HepG2 (cell line): ENCODE measurements around the gene COLEC12. TPM values are rescaled to one million over a fixed set of nuclear protein-coding genes. Genes with fewer than 3 reads are reported as not detected.

Source experiments
- ASH2L ChIP-seq: fragments of 300-600, 200-600 bp; sonication (generic); IDR thresholded peaks from 2 replicates; pipeline ENCODE4 v1.7.0; 2017; ENCODE audit warnings: low read depth, mild to moderate bottlenecking, moderate library complexity, mixed read lengths, low read length; ENCODE audit not compliant: insufficient read length
- ELF3 ChIP-seq: IDR thresholded peaks from 2 replicates; pipeline ENCODE4 v1.6.1; 2016; ENCODE audit warnings: missing genetic modification reagents, missing compliant biosample characterization
- ETV5 ChIP-seq: IDR thresholded peaks from 2 replicates; pipeline ENCODE4 v1.6.1; 2018; ENCODE audit warnings: missing biosample characterization, missing genetic modification reagents, inconsistent platforms, borderline replicate concordance
- FOXP1 ChIP-seq, 2 experiments: fragments of 450-650 bp in 1 of 2; IDR thresholded peaks; 2 replicates each; pipeline ENCODE4 v1.6.1; 2017 to 2018; ENCODE audit warnings: antibody characterized with exemption in 1 of 2
- HCFC1 ChIP-seq: fragments of 150-350 bp; IDR thresholded peaks from 2 replicates; pipeline ENCODE4 v1.6.1; 2014; ENCODE audit warnings: low read depth, low read length
- HDAC2 ChIP-seq: sonication (generic); formaldehyde crosslinking; IDR thresholded peaks from 2 replicates; pipeline ENCODE4 v1.4.0; 2020; ENCODE audit warnings: missing genetic modification reagents
- HNRNPUL1 ChIP-seq: fragments of 200-400 bp; formaldehyde crosslinking; IDR thresholded peaks from 2 replicates; pipeline ENCODE4 v1.6.1; 2017; ENCODE audit warnings: low read depth, mild to moderate bottlenecking, low read length, moderate library complexity
- HOXA7 ChIP-seq: sonication (generic); formaldehyde crosslinking; IDR thresholded peaks from 2 replicates; pipeline ENCODE4 v1.8.1; 2022; ENCODE audit warnings: mild to moderate bottlenecking, missing genetic modification reagents, moderate library complexity
- ISL2 ChIP-seq: sonication (generic); formaldehyde crosslinking; IDR thresholded peaks from 2 replicates; pipeline ENCODE4 v1.5.0; 2020; ENCODE audit warnings: missing genetic modification reagents
- ISX ChIP-seq: sonication (generic); formaldehyde crosslinking; conservative IDR thresholded peaks from 2 replicates; pipeline ENCODE4 v1.5.0; 2020; ENCODE audit warnings: missing genetic modification reagents
- JARID2 ChIP-seq: sonication (generic); formaldehyde crosslinking; IDR thresholded peaks from 2 replicates; pipeline ENCODE4 v1.8.1; 2023; ENCODE audit warnings: missing genetic modification reagents, inconsistent platforms; ENCODE audit not compliant: insufficient replicate concordance
- KDM5A ChIP-seq: fragments of 200-600 bp; sonication (generic); IDR thresholded peaks from 2 replicates; pipeline ENCODE4 v1.7.0; 2018; ENCODE audit warnings: antibody characterized with exemption, mild to moderate bottlenecking, low read length, borderline replicate concordance
- KLF6 ChIP-seq: IDR thresholded peaks from 2 replicates; pipeline ENCODE4 v1.8.0; 2016; ENCODE audit warnings: missing biosample characterization, missing genetic modification reagents
- NAIF1 ChIP-seq: sonication (generic); formaldehyde crosslinking; IDR thresholded peaks from 2 replicates; pipeline ENCODE4 v1.5.0; 2020; ENCODE audit warnings: mild to moderate bottlenecking, missing genetic modification reagents, borderline replicate concordance
- POLR2G ChIP-seq: fragments of 200-400 bp; formaldehyde crosslinking; IDR thresholded peaks from 2 replicates; pipeline ENCODE4 v1.6.1; 2018; ENCODE audit warnings: mild to moderate bottlenecking, low read depth, low read length, moderate library complexity
- PPARG ChIP-seq: conservative IDR thresholded peaks from 2 replicates; pipeline ENCODE4 v1.6.1; 2016; ENCODE audit warnings: missing biosample characterization, missing genetic modification reagents
- TGIF2 ChIP-seq: IDR thresholded peaks from 2 replicates; pipeline ENCODE4 v1.6.1; 2016; ENCODE audit warnings: control low read depth, missing compliant biosample characterization
- U2AF2 ChIP-seq: fragments of 200-400 bp; formaldehyde crosslinking; IDR thresholded peaks from 2 replicates; pipeline ENCODE4 v1.6.1; 2017; ENCODE audit warnings: low read depth, mild to moderate bottlenecking, low read length
- ZFP1 ChIP-seq: IDR thresholded peaks from 2 replicates; pipeline ENCODE4 v1.6.1; 2016
- ZNF10 ChIP-seq: sonication (generic); formaldehyde crosslinking; IDR thresholded peaks from 2 replicates; pipeline ENCODE4 v1.4.0; 2020; ENCODE audit warnings: mild to moderate bottlenecking, low read depth, missing genetic modification reagents, borderline replicate concordance
- ZNF180 ChIP-seq: sonication (generic); formaldehyde crosslinking; IDR thresholded peaks from 2 replicates; pipeline ENCODE4 v1.4.0; 2020; ENCODE audit warnings: low read depth, missing genetic modification reagents, borderline replicate concordance
- ZNF292 ChIP-seq: sonication (generic); formaldehyde crosslinking; IDR thresholded peaks from 2 replicates; pipeline ENCODE4 v1.8.1; 2022; ENCODE audit warnings: mild to moderate bottlenecking, low read depth, missing genetic modification reagents, borderline replicate concordance
- ZNF296 ChIP-seq: sonication (generic); formaldehyde crosslinking; conservative IDR thresholded peaks from 2 replicates; pipeline ENCODE4 v1.5.0; 2020; ENCODE audit warnings: mild to moderate bottlenecking, missing genetic modification reagents
- ZNF451 ChIP-seq: sonication (generic); formaldehyde crosslinking; IDR thresholded peaks from 2 replicates; pipeline ENCODE4 v1.5.0; 2020; ENCODE audit warnings: mild to moderate bottlenecking, missing genetic modification reagents
- ZNF569 ChIP-seq: sonication (generic); formaldehyde crosslinking; IDR thresholded peaks from 2 replicates; pipeline ENCODE4 v1.5.0; 2020; ENCODE audit warnings: mild to moderate bottlenecking, missing genetic modification reagents, moderate library complexity, borderline replicate concordance
- ZNF614 ChIP-seq: IDR thresholded peaks from 2 replicates; pipeline ENCODE4 v1.6.1; 2018; ENCODE audit warnings: missing biosample characterization, missing genetic modification reagents, inconsistent platforms, borderline replicate concordance
- polyA plus RNA-seq, 8 experiments: library from polyadenylated mRNA; depleted of rRNA in 3 of 8; stranded (reverse) in 7 of 8; unstranded in 1 of 8; fragments of >200 nt; fragmentation: Illumina TruSeq in 4 of 8; extraction: Trizol in 4 of 8; gene quantifications; 2 replicates each; pipeline versions ENCODE4 v1.2.1 to v1.2.3, GENCODE V29; 2011 to 2016; ENCODE audit warnings: low read depth in 4 of 8, missing spikeins in 1 of 8, mixed read lengths in 1 of 8; ENCODE audit not compliant: insufficient read depth in 1 of 8
- total RNA-seq, 5 experiments: library from RNA; depleted of rRNA; stranded (reverse); fragments of >200 nt; fragmentation: Illumina TruSeq; extraction: Trizol; gene quantifications; 2 replicates each; pipeline ENCODE4 v1.2.3, GENCODE V29; 2016; ENCODE audit warnings: low read depth in 1 of 5
- TF ChIP-seq, protein P1 (sequence below), 2 experiments: fragments of 450-650 bp in 1 of 2; sonication (generic) in 1 of 2; formaldehyde crosslinking; IDR thresholded peaks; 2 replicates each; pipeline versions ENCODE4 v1.5.0 to v1.8.0; 2020 to 2022; ENCODE audit warnings: mild to moderate bottlenecking in 1 of 2, missing genetic modification reagents in 1 of 2
- TF ChIP-seq, protein P2 (sequence below): sonication (generic); formaldehyde crosslinking; IDR thresholded peaks from 2 replicates; pipeline ENCODE4 v1.4.0; 2020; ENCODE audit warnings: mild to moderate bottlenecking, low read depth, missing genetic modification reagents
- TF ChIP-seq, protein P3 (sequence below): sonication (generic); formaldehyde crosslinking; IDR thresholded peaks from 2 replicates; pipeline ENCODE4 v1.4.0; 2020; ENCODE audit warnings: missing genetic modification reagents, low read depth, mild to moderate bottlenecking, borderline replicate concordance

The COLEC12 gene
- total and polyA plus RNA-seq, 2 of the 13 experiments (the other 11 are each of a cell fraction or from before 2014, with no cell fraction given) = 0.02 to 0.11 TPM

DNA sequence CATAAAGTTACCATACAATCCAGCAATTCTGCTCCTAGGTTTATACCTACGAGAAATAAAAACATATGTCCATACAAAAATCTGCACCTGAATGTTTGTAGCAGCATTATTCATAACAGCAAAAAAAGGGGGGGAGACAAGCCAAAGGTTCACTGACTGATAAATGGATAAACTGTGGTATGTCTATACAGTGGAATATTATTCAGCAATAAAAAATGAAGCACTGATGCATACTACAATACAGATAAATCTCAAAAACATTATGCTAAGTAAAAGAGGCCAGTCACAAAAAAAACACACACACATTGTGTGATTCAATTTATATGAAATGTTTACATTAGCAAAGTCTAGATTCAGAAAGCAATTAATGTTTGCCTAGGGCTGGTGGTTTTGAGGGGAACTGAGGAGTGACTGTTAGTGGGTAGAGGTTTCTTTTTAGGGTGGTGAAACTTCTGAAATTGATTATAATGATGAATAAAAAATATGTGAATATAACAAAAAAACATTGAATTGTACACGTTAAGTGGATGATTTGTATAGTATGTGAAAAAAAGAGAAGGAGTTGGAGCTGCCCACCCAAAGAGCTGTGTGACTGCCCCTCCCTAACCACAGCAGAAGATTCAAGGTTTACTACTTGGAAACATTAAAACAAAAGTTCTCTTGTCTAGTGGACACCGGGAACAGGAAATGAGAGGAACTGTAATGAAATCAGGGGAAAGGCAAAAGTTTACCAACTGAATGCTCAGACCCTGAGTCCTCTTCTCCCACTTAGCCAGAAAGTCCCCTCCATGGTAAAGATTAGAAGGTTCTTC, 13.4 kb downstream of the COLEC12 start (continued):
- TF ChIP-seq KDM5A = no peak
- TF ChIP-seq, protein P1, sequence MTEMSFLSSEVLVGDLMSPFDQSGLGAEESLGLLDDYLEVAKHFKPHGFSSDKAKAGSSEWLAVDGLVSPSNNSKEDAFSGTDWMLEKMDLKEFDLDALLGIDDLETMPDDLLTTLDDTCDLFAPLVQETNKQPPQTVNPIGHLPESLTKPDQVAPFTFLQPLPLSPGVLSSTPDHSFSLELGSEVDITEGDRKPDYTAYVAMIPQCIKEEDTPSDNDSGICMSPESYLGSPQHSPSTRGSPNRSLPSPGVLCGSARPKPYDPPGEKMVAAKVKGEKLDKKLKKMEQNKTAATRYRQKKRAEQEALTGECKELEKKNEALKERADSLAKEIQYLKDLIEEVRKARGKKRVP (CRISPR knock-in tag; IDR thresholded peaks at IDR 0.05) = no peak
- no peak for TF ChIP-seq ZNF296 (CRISPR knock-in tag)
- TF ChIP-seq U2AF2 = no peak
- TF ChIP-seq ZNF10 (CRISPR knock-in tag) = no peak
- no peak for TF ChIP-seq HCFC1
- TF ChIP-seq POLR2G = no peak
- TF ChIP-seq ZNF569 (CRISPR knock-in tag) = no peak
- TF ChIP-seq ISX (CRISPR knock-in tag) = no peak
- TF ChIP-seq, protein P2, sequence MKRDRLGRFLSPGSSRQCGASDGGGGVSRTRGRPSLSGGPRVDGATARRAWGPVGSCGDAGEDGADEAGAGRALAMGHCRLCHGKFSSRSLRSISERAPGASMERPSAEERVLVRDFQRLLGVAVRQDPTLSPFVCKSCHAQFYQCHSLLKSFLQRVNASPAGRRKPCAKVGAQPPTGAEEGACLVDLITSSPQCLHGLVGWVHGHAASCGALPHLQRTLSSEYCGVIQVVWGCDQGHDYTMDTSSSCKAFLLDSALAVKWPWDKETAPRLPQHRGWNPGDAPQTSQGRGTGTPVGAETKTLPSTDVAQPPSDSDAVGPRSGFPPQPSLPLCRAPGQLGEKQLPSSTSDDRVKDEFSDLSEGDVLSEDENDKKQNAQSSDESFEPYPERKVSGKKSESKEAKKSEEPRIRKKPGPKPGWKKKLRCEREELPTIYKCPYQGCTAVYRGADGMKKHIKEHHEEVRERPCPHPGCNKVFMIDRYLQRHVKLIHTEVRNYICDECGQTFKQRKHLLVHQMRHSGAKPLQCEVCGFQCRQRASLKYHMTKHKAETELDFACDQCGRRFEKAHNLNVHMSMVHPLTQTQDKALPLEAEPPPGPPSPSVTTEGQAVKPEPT = no peak
- peak; percentile 91 for TF ChIP-seq PPARG (CRISPR knock-in tag)
- TF ChIP-seq ELF3 (CRISPR knock-in tag) = peak; percentile 74; the same call in 1 of the 2 replicates
- no peak for TF ChIP-seq ZNF614 (CRISPR knock-in tag)
- TF ChIP-seq KLF6 = no peak
- TF ChIP-seq NAIF1 (CRISPR knock-in tag) = no peak
- TF ChIP-seq TGIF2 (CRISPR knock-in tag) = no peak
- TF ChIP-seq, protein P3, sequence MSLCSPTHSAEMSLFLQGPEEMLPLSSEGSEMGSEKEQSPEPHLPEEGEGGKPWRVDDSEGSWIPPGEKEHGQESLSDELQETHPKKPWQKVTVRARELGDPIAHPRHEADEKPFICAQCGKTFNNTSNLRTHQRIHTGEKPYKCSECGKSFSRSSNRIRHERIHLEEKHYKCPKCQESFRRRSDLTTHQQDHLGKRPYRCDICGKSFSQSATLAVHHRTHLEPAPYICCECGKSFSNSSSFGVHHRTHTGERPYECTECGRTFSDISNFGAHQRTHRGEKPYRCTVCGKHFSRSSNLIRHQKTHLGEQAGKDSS (CRISPR knock-in tag) = no peak
- TF ChIP-seq HDAC2 (CRISPR knock-in tag) = no peak
- TF ChIP-seq ZNF292 (CRISPR knock-in tag) = no peak
- TF ChIP-seq ZNF180 (CRISPR knock-in tag) = no peak
- no peak for TF ChIP-seq ZNF451 (CRISPR knock-in tag)
- no peak for TF ChIP-seq ZFP1 (CRISPR knock-in tag)
- no peak for TF ChIP-seq HNRNPUL1
- TF ChIP-seq ASH2L = no peak
- TF ChIP-seq HOXA7 = no peak
- TF ChIP-seq ISL2 (CRISPR knock-in tag) = no peak
- TF ChIP-seq ETV5 (CRISPR knock-in tag) = peak; percentile 55; the same call in 1 of the 2 replicates
- no peak for TF ChIP-seq JARID2 (CRISPR knock-in tag)
- TF ChIP-seq FOXP1 (IDR thresholded peaks at IDR 0.05) = no peak
- no peak for TF ChIP-seq FOXP1 (CRISPR knock-in tag; IDR thresholded peaks at IDR 0.05)
